NCI-H146 treated with DMSO at 0.1 percent for 48 hours (cell line): ENCODE measurements around the gene PLCH2.
"Not testable (repeated sequence)": the region's sequence is repeated elsewhere in the genome, so short reads cannot be mapped to it uniquely, and the experiment has no call there.

Experiments used
- DNase-seq: peaks from one replicate; lab custom pipeline; 2025; ENCODE audit not compliant: unreplicated experiment; lab: John Stamatoyannopoulos, UW

Gene PLCH2

GRCh38 chr1:2439369-2439768 is 36.7 kb upstream of the PLCH2 start:
- DNase-seq: no peak

DNA sequence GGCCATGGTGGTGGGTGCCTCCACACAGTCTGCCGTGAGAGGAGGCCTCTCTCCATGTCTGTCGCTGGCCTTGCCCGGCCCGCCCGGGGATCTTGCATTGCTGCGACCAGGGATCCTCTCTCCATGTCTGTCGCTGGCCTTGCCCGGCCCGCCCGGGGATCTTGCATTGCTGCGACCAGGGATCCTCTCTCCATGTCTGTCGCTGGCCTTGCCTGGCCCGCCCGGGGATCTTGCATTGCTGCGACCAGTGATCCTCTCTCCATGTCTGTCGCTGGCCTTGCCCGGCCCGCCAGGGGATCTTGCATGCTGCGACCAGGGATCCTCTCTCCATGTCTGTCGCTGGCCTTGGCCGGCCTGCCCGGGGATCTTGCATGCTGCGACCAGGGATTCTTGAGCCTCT is 35.7 kb upstream of the PLCH2 start:
- DNase-seq: not testable (repeated sequence)

GRCh38 chr1:2441746-2442145 is 34.3 kb upstream of the PLCH2 start:
- no peak for DNase-seq

GRCh38 chr1:2442661-2443060 is 33.4 kb upstream of the PLCH2 start:
- no peak for DNase-seq

GRCh38 chr1:2443277-2444137 is 32.6 kb upstream of the PLCH2 start:
- no peak for DNase-seq

GRCh38 chr1:2444138-2444591 is 31.9 kb upstream of the PLCH2 start:
- no peak for DNase-seq

DNA sequence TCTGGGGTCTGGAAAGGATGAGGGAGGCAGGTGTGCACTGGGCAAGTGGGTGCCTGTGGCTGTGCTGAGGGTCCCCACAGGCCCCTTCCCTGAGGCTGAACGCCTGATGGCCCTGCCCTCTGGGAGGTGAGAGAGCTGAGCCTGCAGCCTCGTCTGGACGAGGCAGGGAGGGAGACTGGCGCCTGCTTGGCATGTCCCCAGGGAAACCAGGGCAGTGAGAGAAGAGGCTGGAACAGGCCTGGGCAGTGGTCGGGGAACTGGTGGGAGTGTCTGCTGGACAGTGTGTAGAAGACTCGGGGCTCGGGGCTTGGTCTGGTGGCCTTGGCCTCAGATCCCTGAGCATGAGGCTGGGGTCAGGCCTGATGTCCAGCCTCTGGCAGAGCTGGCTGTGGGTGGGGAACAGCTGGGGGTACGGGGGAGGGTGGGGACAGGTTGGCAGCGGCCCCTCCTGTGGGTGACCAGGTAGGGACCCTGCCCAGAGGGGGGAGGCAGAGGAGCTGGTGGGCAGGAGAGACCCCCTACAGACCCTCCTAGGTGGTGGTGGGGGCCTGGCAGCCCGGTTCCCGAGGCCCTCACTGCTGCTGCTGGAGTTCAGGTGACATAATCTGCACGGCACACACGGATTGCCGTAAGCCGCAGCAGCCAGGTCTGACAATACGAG is 30.8 kb upstream of the PLCH2 start:
- DNase-seq: no peak

- DNase-seq: no peak
These were observed 30.3 kb upstream of the PLCH2 start for GRCh38 chr1:2445823-2446215.

DNA sequence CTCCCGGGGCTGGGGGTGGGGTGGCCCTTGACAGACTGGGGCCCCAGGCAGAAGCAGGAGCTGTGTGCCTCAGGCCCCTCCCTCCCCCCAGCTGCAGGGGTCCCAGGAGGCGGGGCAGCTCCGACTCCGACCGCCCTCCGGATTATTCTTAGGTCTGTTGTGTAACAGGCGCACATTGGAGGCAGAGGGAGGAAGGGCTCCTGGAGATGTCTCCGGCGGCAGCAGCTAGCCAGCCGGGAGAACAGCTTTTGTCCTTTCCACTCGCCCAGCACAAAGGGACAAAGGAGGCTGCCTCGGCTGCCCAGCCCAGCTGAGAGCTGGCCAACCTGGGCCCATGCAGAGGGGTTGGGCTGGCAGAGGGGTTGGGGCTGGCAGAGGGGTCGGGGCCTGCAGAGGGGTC is 29.7 kb upstream of the PLCH2 start:
- DNase-seq: no peak

DNA sequence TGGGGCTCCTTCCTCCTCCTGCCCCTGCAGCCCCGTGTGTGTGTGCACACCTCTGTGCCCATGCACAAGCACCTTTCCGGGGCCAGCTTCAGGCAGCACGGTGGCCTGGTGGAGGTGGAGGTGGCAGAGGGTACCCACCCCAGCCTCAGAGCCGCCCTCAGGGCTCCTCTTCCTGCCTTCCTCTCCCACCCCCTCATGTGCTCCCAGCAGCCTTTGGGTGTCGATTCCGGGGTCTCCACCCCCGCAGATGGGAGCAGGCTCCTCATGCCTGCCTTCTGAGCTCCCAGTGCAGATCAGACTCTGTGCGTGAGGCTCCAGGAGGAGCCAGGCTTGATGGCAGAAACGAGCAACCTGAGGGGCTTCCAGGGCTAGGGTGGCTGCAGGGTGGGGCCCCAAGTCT is 29.2 kb upstream of the PLCH2 start:
- DNase-seq: no peak

DNA sequence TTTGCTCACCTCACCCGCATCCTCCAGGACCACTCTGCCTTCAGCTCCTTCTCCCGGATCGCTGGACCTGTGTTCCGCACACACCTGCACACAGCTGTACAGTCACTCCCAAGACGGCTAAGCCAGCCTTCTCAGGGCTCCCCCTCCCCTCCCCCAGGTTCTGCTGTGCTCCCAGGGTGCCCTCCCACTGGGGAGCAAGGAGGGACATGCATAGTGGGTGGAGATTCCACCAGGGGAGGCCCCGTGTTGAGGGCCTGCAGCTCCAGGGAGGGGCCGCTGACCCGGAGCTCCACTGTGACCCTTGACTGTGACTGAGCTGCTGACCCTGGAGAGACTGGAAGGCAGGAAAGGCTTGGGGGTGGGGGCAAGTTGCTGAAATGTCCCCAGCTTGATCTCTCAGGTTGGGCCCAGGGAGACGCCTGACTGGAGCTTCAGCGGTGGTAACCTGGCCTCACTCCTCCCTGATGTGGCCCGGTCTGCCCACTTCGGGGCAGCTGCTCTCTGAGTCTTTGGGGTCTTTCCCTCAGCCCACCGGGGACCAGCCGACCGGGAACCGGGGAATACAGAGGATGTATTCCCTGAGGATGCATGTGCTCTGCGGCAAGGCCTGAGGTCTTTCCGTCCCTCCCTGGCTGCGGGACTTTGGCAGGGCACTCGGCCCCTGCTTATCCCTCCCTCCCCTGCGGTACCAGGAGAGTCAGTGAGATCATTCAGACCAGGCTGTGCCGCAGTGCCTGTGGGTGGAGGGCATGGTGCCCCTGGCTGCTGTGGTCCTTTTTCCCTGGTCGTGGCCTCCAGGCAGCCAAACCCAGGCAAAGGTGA is 28.6 kb upstream of the PLCH2 start:
- no peak for DNase-seq

DNA sequence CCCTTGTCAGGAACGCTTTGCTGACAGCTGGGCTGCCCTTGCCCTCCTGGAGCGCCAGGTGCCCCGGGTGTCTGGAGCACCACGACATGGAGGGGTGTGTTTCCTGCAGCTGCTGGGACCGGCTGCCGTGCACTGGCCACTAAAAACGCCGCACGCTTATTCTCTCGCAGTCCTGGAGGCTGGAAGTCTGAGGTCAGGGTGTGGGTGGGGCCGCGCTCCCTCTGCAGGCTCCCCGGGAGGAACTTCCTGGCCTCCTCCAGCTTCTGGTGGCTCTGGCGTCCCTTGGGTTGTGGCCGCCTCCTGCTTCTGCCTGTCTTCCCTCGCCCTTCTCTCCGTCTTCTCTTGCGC is 28.0 kb upstream of the PLCH2 start:
- peak; percentile 22 for DNase-seq

DNA sequence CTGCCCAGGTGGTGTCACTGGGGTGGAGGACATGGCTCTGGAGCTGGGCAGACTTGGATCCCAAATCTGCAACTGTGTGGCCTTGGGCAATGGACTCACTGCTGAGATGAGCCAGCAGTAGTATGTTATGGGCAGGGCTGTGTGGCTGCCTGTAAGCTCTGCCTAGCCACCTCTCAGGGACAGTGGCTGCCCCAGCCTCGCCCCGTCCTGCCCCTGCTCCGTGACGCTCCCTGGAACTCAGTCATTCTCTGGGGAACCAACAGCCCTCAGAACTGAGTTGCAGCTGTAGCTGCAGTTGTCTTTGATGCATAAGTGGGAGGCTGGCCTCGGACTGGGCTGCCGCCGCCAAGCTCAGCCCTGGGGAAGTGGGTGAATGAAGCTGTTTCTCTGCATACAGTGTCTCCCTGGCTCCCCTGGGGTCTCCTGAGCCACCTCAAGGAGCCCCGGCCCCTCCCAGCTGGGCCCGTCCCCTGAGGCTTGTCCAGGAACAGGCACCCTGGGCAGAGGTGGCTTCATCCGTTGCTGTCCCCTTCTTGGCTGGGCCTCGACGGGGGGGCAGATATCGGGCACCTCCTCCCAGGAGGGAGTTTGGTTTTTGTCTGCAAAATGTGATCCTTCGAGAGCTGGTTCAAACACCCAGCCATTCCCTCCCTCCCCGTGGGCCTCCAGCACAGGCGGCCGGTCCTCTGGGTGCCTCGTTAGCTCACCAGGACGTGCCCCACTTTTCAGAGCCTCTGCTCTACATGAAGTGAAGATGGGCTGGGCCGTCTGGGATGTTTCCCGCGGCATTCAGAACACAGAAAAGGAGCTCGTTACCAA is 26.2 kb upstream of the PLCH2 start:
- no peak for DNase-seq

DNA sequence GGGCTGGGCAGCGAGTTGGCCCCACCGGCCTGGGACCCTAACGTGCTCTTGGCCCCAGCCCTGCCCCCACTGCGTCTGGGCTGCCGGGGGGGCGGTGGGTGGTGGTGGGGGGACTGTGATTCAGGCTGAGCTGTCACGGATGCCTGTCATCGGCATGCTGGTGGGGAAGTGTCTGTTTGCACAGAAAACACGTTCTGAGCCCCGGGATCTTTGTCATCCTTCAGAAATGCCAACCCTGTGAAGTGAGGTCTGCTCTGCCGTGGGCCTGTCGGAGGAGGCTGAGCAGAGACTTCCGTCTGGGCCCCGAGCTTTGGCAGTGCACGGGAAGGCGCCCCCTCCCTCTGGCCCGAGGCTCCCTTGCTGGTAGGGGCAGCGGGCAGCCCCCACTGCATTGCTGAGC is 24.3 kb upstream of the PLCH2 start:
- DNase-seq: no peak

DNA sequence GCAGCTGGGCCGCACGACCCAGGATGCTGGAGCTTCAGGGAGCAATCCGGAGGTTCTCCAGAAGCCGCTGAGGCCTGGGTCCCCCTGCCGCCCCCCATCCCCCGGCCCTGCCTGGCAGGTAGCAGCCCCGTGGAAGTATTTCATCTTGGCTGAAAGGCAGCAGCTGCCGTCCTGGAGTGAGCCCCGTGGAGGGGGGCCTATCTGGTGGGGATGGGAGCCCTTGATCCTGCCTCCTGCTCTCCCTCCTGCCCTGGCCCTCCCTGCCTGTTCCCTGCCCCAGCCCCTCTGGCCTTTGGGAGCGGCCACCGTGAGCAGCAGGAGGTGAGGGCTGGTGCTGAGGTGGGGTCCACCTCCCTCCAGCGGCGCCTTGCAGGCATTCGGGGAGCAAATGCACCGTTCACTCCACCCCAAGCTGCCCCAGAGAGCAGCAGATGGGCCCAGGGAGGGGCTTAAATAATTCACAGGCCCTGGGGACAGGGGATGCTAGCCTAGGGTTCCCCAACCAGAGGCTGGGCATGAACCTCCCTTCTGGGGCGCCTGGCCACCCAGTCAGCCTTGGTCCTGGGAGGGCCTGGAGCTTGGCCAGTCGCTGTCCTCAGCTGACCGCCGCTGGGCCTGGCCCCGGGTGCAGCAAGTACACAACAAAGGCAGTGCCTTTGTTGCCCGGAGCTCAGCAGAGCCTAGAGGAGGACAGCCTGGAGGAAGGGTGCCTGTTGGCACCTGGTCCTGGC is 23.7 kb upstream of the PLCH2 start:
- DNase-seq: no peak

DNA sequence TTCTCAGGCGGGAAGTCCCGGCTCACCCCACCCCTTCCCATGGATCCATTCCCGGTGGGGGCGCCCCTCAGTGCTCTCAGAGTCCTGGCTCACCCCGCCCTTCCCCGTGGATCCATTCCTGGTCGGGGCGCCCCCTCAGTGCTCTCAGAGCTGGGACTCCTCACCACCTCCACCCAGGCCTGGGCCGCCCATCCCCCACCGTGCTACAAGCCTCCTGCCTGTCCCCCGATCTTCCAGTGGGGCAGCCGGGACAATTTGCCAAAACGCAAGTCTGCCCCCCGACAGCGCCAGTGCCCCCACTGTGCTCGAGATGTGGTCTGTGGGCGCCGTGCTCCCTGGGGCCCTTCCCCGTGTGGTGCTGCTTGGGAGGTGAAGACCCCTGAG is 23.2 kb upstream of the PLCH2 start:
- DNase-seq: no peak

GRCh38 chr1:2454227-2454626 is 21.9 kb upstream of the PLCH2 start:
- no peak for DNase-seq

DNA sequence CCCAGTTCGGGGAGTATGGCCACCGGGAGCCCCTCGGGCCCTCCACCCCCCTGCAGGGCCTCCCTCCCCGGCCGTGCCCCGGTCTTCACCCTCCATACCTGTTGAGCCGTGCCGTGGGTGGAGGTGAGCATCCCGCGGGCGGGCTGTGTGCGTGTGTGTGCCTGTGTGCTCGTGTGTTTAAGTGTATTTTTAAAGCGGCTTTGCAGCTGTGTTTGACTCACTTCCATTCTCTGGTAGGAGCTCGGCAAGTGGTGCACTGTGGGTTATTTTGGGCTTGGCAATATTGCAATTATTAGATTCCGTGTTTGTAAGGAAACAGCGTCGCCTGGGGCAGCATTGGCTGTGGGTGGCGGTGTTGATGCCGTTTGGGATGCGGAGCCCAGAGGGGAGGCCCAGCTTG is 20.3 kb upstream of the PLCH2 start:
- DNase-seq: no peak

- no peak for DNase-seq
These were observed 18.6 kb upstream of the PLCH2 start for GRCh38 chr1:2457444-2457843.

DNA sequence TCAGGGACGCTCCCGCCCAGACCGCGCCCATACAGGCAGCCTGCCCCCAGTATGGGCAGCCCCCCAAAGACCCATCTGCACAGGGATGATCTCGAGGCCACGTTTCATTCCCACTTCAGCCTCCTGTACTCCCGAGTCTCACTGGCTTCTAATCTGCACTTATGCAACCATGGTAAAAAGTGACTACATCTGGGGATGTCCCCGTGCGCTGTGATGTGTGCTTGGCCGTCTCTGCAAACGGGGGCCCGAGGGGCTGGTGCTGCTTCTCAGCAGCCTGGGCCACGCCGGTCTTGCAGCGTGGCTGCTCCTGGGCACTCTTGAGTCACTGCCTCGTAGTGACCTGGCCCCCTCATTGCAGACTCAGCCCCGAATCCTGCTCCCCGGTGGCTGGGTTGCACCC is 17.4 kb upstream of the PLCH2 start:
- no peak for DNase-seq
